HepG2 (cell line): ENCODE data around the gene GMPPA. TPM values are rescaled to one million over a fixed set of nuclear protein-coding genes. Genes with fewer than 3 reads are reported as not detected.

Experiments
- DMTF1 ChIP-seq: sonication (generic); formaldehyde crosslinking; IDR thresholded peaks from 2 replicates; pipeline ENCODE4 v1.4.0; 2020; ENCODE audit warnings: mild to moderate bottlenecking, missing genetic modification reagents
- GMEB1 ChIP-seq: sonication (generic); formaldehyde crosslinking; IDR thresholded peaks from 2 replicates; pipeline ENCODE4 v1.5.1; 2020; ENCODE audit warnings: missing genetic modification reagents, mild to moderate bottlenecking, borderline replicate concordance
- HNF1A ChIP-seq, 2 experiments: sonication (generic) in 1 of 2; formaldehyde crosslinking in 1 of 2; IDR thresholded peaks; 2 replicates each; pipeline versions ENCODE4 v1.4.0 to v1.6.1; 2016 to 2020; ENCODE audit warnings: borderline replicate concordance in 1 of 2, low read depth in 1 of 2, mild to moderate bottlenecking in 1 of 2, missing genetic modification reagents in 1 of 2
- RERE ChIP-seq: IDR thresholded peaks from 2 replicates; pipeline ENCODE4 v1.6.1; 2016; ENCODE audit warnings: low read depth, missing genetic modification reagents, missing compliant biosample characterization
- RFXAP ChIP-seq: sonication (generic); formaldehyde crosslinking; IDR thresholded peaks from 2 replicates; pipeline ENCODE4 v1.4.0; 2020; ENCODE audit warnings: missing genetic modification reagents, borderline replicate concordance
- TOE1 ChIP-seq: sonication (generic); formaldehyde crosslinking; IDR thresholded peaks from 2 replicates; pipeline ENCODE4 v1.4.0; 2020; ENCODE audit warnings: mild to moderate bottlenecking, missing genetic modification reagents
- XBP1 ChIP-seq: sonication (generic); formaldehyde crosslinking; IDR thresholded peaks from 2 replicates; pipeline ENCODE4 v1.5.0; 2020; ENCODE audit warnings: missing genetic modification reagents
- ZNF687 ChIP-seq: sonication (generic); formaldehyde crosslinking; IDR thresholded peaks from 2 replicates; pipeline ENCODE4 v1.5.1; 2020; ENCODE audit warnings: mild to moderate bottlenecking, missing genetic modification reagents, moderate library complexity
- polyA plus RNA-seq, 8 experiments: library from polyadenylated mRNA; depleted of rRNA in 3 of 8; stranded (reverse) in 7 of 8; unstranded in 1 of 8; fragments of >200 nt; fragmentation: Illumina TruSeq in 4 of 8; extraction: Trizol in 4 of 8; gene quantifications; 2 replicates each; pipeline versions ENCODE4 v1.2.1 to v1.2.3, GENCODE V29; 2011 to 2016; ENCODE audit warnings: low read depth in 4 of 8, missing spikeins in 1 of 8, mixed read lengths in 1 of 8; ENCODE audit not compliant: insufficient read depth in 1 of 8
- total RNA-seq, 5 experiments: library from RNA; depleted of rRNA; stranded (reverse); fragments of >200 nt; fragmentation: Illumina TruSeq; extraction: Trizol; gene quantifications; 2 replicates each; pipeline ENCODE4 v1.2.3, GENCODE V29; 2016; ENCODE audit warnings: low read depth in 1 of 5

The GMPPA gene
- total and polyA plus RNA-seq, 2 of the 13 experiments (the other 11 are each of a cell fraction or from before 2014, with no cell fraction given): 81.1 to 106 TPM

- TF ChIP-seq HNF1A (IDR thresholded peaks at IDR 0.05; ENCODE audit: low read depth): no peak
- TF ChIP-seq HNF1A (CRISPR knock-in tag; IDR thresholded peaks at IDR 0.05; ENCODE audit: borderline replicate concordance): no peak
- TF ChIP-seq RFXAP: no peak
- TF ChIP-seq DMTF1 (CRISPR knock-in tag): no peak
- no peak for TF ChIP-seq GMEB1 (CRISPR knock-in tag)
- peak; percentile 70 for TF ChIP-seq ZNF687 (CRISPR knock-in tag)
- no peak for TF ChIP-seq RERE
- TF ChIP-seq TOE1: no peak
- no peak for TF ChIP-seq XBP1 (CRISPR knock-in tag)
Measured at GRCh38 chr2:219512524-219513216, 14.0 kb downstream of the GMPPA start (continued).
